MM.1S (cell line): ENCODE results near the gene SLC25A39.

Experiments
- CTCF ChIP-seq: fragments of 300-600 bp; sonication (generic); IDR thresholded peaks from 2 replicates; pipeline ENCODE4 v1.5.1; 2016; ENCODE audit warnings: antibody characterized with exemption, low read length, mixed read lengths
- EZH2 ChIP-seq: fragments of 300-600 bp; sonication (generic); optimal IDR thresholded peaks from 2 replicates; pipeline ENCODE3; 2017; ENCODE audit warnings: low read depth, mild to moderate bottlenecking, antibody characterized with exemption, low read length, mixed read lengths
- EZH2phosphoT487 ChIP-seq: fragments of 300-600 bp; sonication (generic); IDR thresholded peaks from 2 replicates; pipeline ENCODE4 v1.6.1; 2018; ENCODE audit warnings: antibody characterized with exemption, low read length

- TF ChIP-seq CTCF (no peak), EZH2 (no peak), EZH2phosphoT487 (no peak)
These were observed 7.1 kb downstream of the SLC25A39 start for GRCh38 chr17:44317545-44317944.
